SU-DHL-6 (cell line): ENCODE measurements around the gene FOXM1.
A peak's percentile ranks its signal among the peaks of the same experiment; 100 is the strongest.

ENCODE experiments used
- H2AFZ ChIP-seq: fragments of 200-600 bp; sonication (generic); 2 replicates; pipeline ENCODE4 v1.6.1; 2014; ENCODE audit warnings: low read depth, mild to moderate bottlenecking, moderate library complexity, mixed read lengths, antibody characterized with exemption, low read length; ENCODE audit not compliant: severe bottlenecking
- H3F3A ChIP-seq: fragments of 200-600 bp; shearing (Covaris generic); 2 replicates; pipeline ENCODE4 v1.6.0; 2016; ENCODE audit warnings: antibody characterized with exemption, mild to moderate bottlenecking; ENCODE audit not compliant: insufficient read depth
- H3K27ac ChIP-seq: fragments of 200-600 bp; sonication (generic); 2 replicates; pipeline ENCODE4 v1.5.1; 2016; ENCODE audit warnings: low read depth, mild to moderate bottlenecking, low read length, moderate library complexity, mixed read lengths
- H3K27me3 ChIP-seq: fragments of 200-600 bp; sonication (generic), shearing (Covaris generic); 2 replicates; pipeline ENCODE4 v1.6.0; 2014; ENCODE audit warnings: mild to moderate bottlenecking, low read length
- H3K36me3 ChIP-seq: fragments of 200-600 bp; sonication (generic); 2 replicates; pipeline ENCODE4 v1.6.1; 2014; ENCODE audit warnings: mild to moderate bottlenecking, low read length, mixed read lengths
- H3K4me2 ChIP-seq: fragments of 300-600, 200-600 bp; shearing (Covaris generic), sonication (generic); 2 replicates; pipeline ENCODE4 v1.6.0; 2014; ENCODE audit warnings: low read length, low read depth, mild to moderate bottlenecking; ENCODE audit not compliant: poor library complexity, severe bottlenecking
- H3K4me3 ChIP-seq: fragments of 200-600 bp; sonication (generic); 2 replicates; pipeline ENCODE4 v1.5.1; 2014; ENCODE audit warnings: antibody characterized with exemption, low read length, mild to moderate bottlenecking, mixed read lengths; ENCODE audit not compliant: insufficient read depth, poor library complexity, severe bottlenecking
- H3K79me2 ChIP-seq: fragments of 200-600 bp; sonication (generic); 2 replicates; pipeline ENCODE4 v1.6.1; 2014; ENCODE audit warnings: mild to moderate bottlenecking, low read length, moderate library complexity; ENCODE audit not compliant: insufficient read depth
- H3K9ac ChIP-seq: fragments of 200-600 bp; sonication (generic); 2 replicates; pipeline ENCODE4 v1.7.0; 2014; ENCODE audit warnings: mild to moderate bottlenecking, low read length
- H3K9me2 ChIP-seq: fragments of 200-600 bp; sonication (generic); replicated peaks from 2 replicates; pipeline ENCODE4 v1.6.1; 2014; ENCODE audit warnings: low read length; ENCODE audit not compliant: insufficient read depth
- H3K9me3 ChIP-seq: fragments of 200-600 bp; sonication (generic); 2 replicates; pipeline ENCODE4 v1.6.1; 2014; ENCODE audit warnings: low read length, mixed read lengths; ENCODE audit not compliant: insufficient read depth
- H4K20me1 ChIP-seq: fragments of 200-600 bp; sonication (generic); 2 replicates; pipeline ENCODE4 v1.6.1; 2014; ENCODE audit warnings: low read depth, mild to moderate bottlenecking, antibody characterized with exemption, low read length, moderate library complexity, mixed read lengths
- CTCF ChIP-seq: fragments of 200-600 bp; sonication (generic); IDR thresholded peaks from one replicate; pipeline ENCODE4 v1.5.1; 2017; ENCODE audit warnings: antibody characterized with exemption, mild to moderate bottlenecking, low read length, moderate library complexity; ENCODE audit not compliant: insufficient read depth, poor library complexity, severe bottlenecking
- EZH2phosphoT487 ChIP-seq: fragments of 200-600 bp; sonication (generic), shearing (Covaris generic); conservative IDR thresholded peaks from 2 replicates; pipeline ENCODE4 v1.6.1; 2018; ENCODE audit warnings: mild to moderate bottlenecking, antibody characterized with exemption, low read length, moderate library complexity, mixed read lengths

The FOXM1 gene

DNA sequence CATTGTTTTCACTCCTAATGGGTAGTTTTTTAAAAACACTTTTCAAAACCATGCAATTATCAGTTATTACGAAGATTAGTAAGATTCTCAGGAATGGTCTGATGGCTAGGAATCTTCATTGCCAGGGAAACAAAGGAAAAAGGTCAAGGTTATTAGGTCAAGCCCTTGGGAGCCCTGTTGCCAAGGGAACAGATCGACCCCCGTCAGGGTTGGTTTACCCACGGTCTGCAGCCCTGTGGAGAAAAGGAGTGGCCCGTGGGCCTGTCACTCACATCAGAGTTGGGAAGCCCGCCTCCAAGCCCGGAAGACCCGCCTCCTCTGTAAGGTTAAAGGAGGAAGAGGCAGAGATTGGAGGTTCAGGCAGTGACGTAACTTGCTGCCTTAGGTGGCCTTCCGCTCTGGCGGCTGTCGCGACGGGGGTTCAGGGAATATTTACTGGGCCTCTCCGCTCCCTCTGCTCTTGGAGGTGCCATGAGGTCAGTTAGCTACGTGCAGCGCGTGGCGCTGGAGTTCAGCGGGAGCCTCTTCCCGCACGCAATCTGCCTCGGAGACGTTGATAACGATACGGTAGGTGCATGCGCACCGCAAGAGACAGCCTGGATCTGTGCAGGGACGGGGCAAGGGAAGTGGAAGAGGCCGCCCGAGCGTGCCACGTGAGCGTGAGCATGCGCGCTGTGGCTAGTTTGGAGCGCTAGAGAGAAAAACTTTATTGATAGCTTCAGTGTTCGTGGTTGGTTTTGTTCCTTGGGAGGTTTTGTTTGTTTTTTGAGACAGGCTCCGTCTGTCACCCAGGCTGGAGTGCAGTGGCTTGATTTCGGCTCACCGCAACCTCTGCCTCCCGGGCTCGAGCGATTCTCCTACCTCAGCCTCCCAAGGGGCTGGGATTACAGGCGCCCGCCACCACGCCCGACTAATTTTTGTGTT, 64.4 kb downstream of the FOXM1 start, which contains the start of gene ITFG2:
Gene ITFG2, plus strand, starts transcription at position 379 of the 924 bp plus-strand sequence. Its CDS starts 93 bp downstream, at position 472.
- Histone ChIP-seq H3K4me3 (peak within 1 kb of the TSS; percentile 74), H3K27ac (peak within 1 kb of the TSS; percentile 77), H3K9ac (peak within 1 kb of the TSS; percentile 87), H3K9me3 (no peaks in the 10 kb centered on the region), H2AFZ (peak within 1 kb of the TSS; percentile 97), H3K36me3 (no peaks in the 10 kb centered on the region), H3K79me2 (peaks cover 30% of the 10 kb centered on the region), H3K27me3 (no peaks in the 10 kb centered on the region), H3K4me2 (peak within 1 kb of the TSS; percentile 94), H4K20me1 (no peaks in the 10 kb centered on the region), H3F3A (peaks cover 6% of the 10 kb centered on the region), H3K9me2 (no peaks in the 10 kb centered on the region)
- TF ChIP-seq CTCF (no peak), EZH2phosphoT487 (no peak)

DNA sequence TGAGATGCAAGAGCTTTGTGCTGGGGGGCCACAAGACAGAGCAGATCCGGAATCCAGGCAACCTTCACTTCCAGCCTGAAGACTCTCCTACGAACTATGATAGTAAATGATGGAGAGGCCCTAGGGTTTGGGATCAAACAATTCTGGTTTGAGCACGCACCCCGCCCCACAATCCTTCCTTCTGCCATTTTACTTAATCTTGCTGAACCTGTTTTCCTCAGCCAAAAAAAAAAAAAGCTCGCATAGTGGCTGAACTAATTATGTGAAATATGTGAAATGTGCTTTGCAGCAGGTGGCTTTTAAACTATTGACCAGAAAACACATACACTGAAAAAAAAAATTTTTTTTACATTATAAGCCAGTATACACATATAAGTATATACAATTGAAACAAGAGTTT, 65.2 kb downstream of the FOXM1 start:
- no peaks in the 10 kb centered on the region for H3K27me3 ChIP-seq
- H4K20me1 ChIP-seq: no peaks in the 10 kb centered on the region
- TF ChIP-seq CTCF (no peak), EZH2phosphoT487 (no peak)
- peak overlapping the region; percentile 87 for H3K9ac ChIP-seq
- no peaks in the 10 kb centered on the region for H3K9me3 ChIP-seq
- peaks cover 6% of the 10 kb centered on the region for H3F3A ChIP-seq
- no peaks in the 10 kb centered on the region for H3K36me3 ChIP-seq
- H3K27ac ChIP-seq: peak overlapping the region; percentile 62
- H3K9me2 ChIP-seq: no peaks in the 10 kb centered on the region
- H3K4me3 ChIP-seq: peak overlapping the region; percentile 74
- peak overlapping the region; percentile 97 for H2AFZ ChIP-seq
- peak overlapping the region; percentile 94 for H3K4me2 ChIP-seq
- H3K79me2 ChIP-seq: peaks cover 30% of the 10 kb centered on the region
